ENCODE measurements around the gene RASSF10. TPM values are rescaled to one million over a fixed set of nuclear protein-coding genes. Genes with fewer than 3 reads are reported as not detected.

The RASSF10 gene
- total RNA-seq, 1 experiment from 2014 or later, result 3.2 TPM

- DNase-seq (ENCODE audit: low spot score) (no peak), ATAC-seq (no peak)
- H3K4me1 Mint-ChIP-seq, result peaks cover 20% of the 10 kb centered on the region
- no peaks in the 10 kb centered on the region; the same call in 1 of the 2 replicates for H3K27me3 Mint-ChIP-seq (ENCODE audit: low read depth)
- peaks cover 21% of the 10 kb centered on the region for H3K36me3 Mint-ChIP-seq
- TF ChIP-seq ZMAT4 (CRISPR knock-in tag; IDR thresholded peaks at IDR 0.05), result no peak
- TF ChIP-seq KAT7 (CRISPR knock-in tag; IDR thresholded peaks at IDR 0.05; ENCODE audit: borderline replicate concordance), result no peak
- TF ChIP-seq NFYB (CRISPR knock-in tag; conservative IDR thresholded peaks at IDR 0.05; ENCODE audit: low read depth), result no peak
- no peak for TF ChIP-seq AR (CRISPR knock-in tag; IDR thresholded peaks at IDR 0.05)
- no peak for TF ChIP-seq ZNF396 (CRISPR knock-in tag; IDR thresholded peaks at IDR 0.05; ENCODE audit: borderline replicate concordance)
- no peak for TF ChIP-seq ATF6 (CRISPR knock-in tag; IDR thresholded peaks at IDR 0.05)
- no peak for TF ChIP-seq CDX4 (CRISPR knock-in tag; IDR thresholded peaks at IDR 0.05; ENCODE audit: borderline replicate concordance)
- no peak overlapping the region for H3K4me3 Mint-ChIP-seq
- ChIA-PET CTCF (no interaction called here), POLR2A (interaction anchor here (0.9 kb wide), 1 partner anchor 9 kb away, joined by 3 read pairs; no protein-coding TSS in a partner anchor)
- H3K9me3 Mint-ChIP-seq, result peaks cover 28% of the 10 kb centered on the region
- no peak overlapping the region for H3K27ac Mint-ChIP-seq
Observed at GRCh38 chr11:12999597-12999996, 9.5 kb upstream of the RASSF10 start.

GRCh38 chr11:13000116-13000515 lies 9.0 kb upstream of the RASSF10 start:
- peaks cover 21% of the 10 kb centered on the region for H3K36me3 Mint-ChIP-seq
- TF ChIP-seq CDX4 (CRISPR knock-in tag; IDR thresholded peaks at IDR 0.05; ENCODE audit: borderline replicate concordance) (no peak), ZSCAN18 (CRISPR knock-in tag; IDR thresholded peaks at IDR 0.05) (no peak), RELA (CRISPR knock-in tag; IDR thresholded peaks at IDR 0.05; ENCODE audit: borderline replicate concordance) (no peak), ATF2 (CRISPR knock-in tag; IDR thresholded peaks at IDR 0.05; ENCODE audit: borderline replicate concordance, low read depth) (no peak), TCF7 (CRISPR knock-in tag; IDR thresholded peaks at IDR 0.05; ENCODE audit: low read depth) (no peak), NFE2L1 (CRISPR knock-in tag; IDR thresholded peaks at IDR 0.05) (no peak), NR2C2 (CRISPR knock-in tag; IDR thresholded peaks at IDR 0.05) (no peak), MYBL2 (CRISPR knock-in tag; IDR thresholded peaks at IDR 0.05) (no peak), ZNF281 (CRISPR knock-in tag; IDR thresholded peaks at IDR 0.05) (no peak)
- H3K4me1 Mint-ChIP-seq, result peaks cover 20% of the 10 kb centered on the region
- H3K9me3 Mint-ChIP-seq, result peaks cover 28% of the 10 kb centered on the region
- ATAC-seq (no peak), DNase-seq (ENCODE audit: low spot score) (no peak)
- H3K27me3 Mint-ChIP-seq (ENCODE audit: low read depth), result no peaks in the 10 kb centered on the region; the same call in 1 of the 2 replicates
- CTCF ChIA-PET, result no interaction called here
- no peak overlapping the region for H3K4me3 Mint-ChIP-seq
- H3K27ac Mint-ChIP-seq, result no peak overlapping the region
- POLR2A ChIA-PET, result no interaction called here
